ENCODE results near the gene ITIH6. TPM values are rescaled to one million over a fixed set of nuclear protein-coding genes. Genes with fewer than 3 reads are reported as not detected.
"Not testable (repeated sequence)": the region's sequence is repeated elsewhere in the genome, so short reads cannot be mapped to it uniquely, and the experiment has no call there.

ITIH6 gene
- total and polyA plus RNA-seq, 8 donors: 0.06 to 0.16 (median 0.09) TPM; not detected in 3

GRCh38 chrX:54786967-54787366, 11.1 kb downstream of the ITIH6 start:
- Histone ChIP-seq H3K4me1 (no peaks in the 10 kb centered on the region), H3K36me3 (no peaks in the 10 kb centered on the region), H3K4me3 (no peak overlapping the region), H3K9me3 (no peaks in the 10 kb centered on the region), H3K27ac (no peak overlapping the region), H3K27me3 (no peaks in the 10 kb centered on the region)
- DNase-seq: no peak
- TF ChIP-seq CTCF (IDR thresholded peaks at IDR 0.05): no peak
- peak; percentile 45 for ATAC-seq
- intact Hi-C loops (cut with DNase I): no loop called here

- no peak overlapping the region for H3K4me3 ChIP-seq
- H3K4me1 ChIP-seq: no peaks in the 10 kb centered on the region
- ATAC-seq (no peak), DNase-seq (no peak)
- H3K27me3 ChIP-seq: no peaks in the 10 kb centered on the region
- H3K9me3 ChIP-seq: no peaks in the 10 kb centered on the region
- TF ChIP-seq CTCF (IDR thresholded peaks at IDR 0.05): no peak
- intact Hi-C loops (cut with DNase I): no loop called here
- no peak overlapping the region for H3K27ac ChIP-seq
- H3K36me3 ChIP-seq: no peaks in the 10 kb centered on the region
Measured at GRCh38 chrX:54785901-54786300, 12.2 kb downstream of the ITIH6 start.

- H3K9me3 ChIP-seq: no peaks in the 10 kb centered on the region
- TF ChIP-seq CTCF (IDR thresholded peaks at IDR 0.05): no peak
- H3K27ac ChIP-seq: no peak overlapping the region
- no peaks in the 10 kb centered on the region for H3K4me1 ChIP-seq
- intact Hi-C loops (cut with DNase I): no loop called here
- H3K27me3 ChIP-seq: no peaks in the 10 kb centered on the region
- ATAC-seq (no peak), DNase-seq (no peak)
- no peak overlapping the region for H3K4me3 ChIP-seq
- H3K36me3 ChIP-seq: no peaks in the 10 kb centered on the region
Measured at GRCh38 chrX:54776987-54777672, 20.9 kb downstream of the ITIH6 start.

GRCh38 chrX:54776061-54776460, 22.0 kb downstream of the ITIH6 start:
- Histone ChIP-seq H3K4me3 (no peak overlapping the region), H3K36me3 (no peaks in the 10 kb centered on the region), H3K4me1 (no peaks in the 10 kb centered on the region), H3K27ac (no peak overlapping the region), H3K9me3 (no peaks in the 10 kb centered on the region), H3K27me3 (no peaks in the 10 kb centered on the region)
- ATAC-seq: no peak
- TF ChIP-seq CTCF (IDR thresholded peaks at IDR 0.05): no peak
- intact Hi-C loops (cut with DNase I): no loop called here
- no peak for DNase-seq

GRCh38 chrX:54774391-54775094, 23.5 kb downstream of the ITIH6 start:
- DNase-seq: peak in 1 of 4 donors; percentile 53
- H3K27me3 ChIP-seq; H3K9me3 ChIP-seq; H3K4me3 ChIP-seq; H3K4me1 ChIP-seq; H3K36me3 ChIP-seq; ATAC-seq; H3K27ac ChIP-seq; intact Hi-C loops (cut with DNase I): not testable (repeated sequence)
